Thymus (tissue), 11 donors: ENCODE results near the gene AGPAT2. TPM values are rescaled to one million over a fixed set of nuclear protein-coding genes. Genes with fewer than 3 reads are reported as not detected.

Experiments used
- DNase-seq, 9 donors: peaks; one replicate each; pipeline ENCODE4 v3.0.0-alpha.2; 2013; ENCODE audit warnings: low spot score in 9 of 9, low read depth in 6 of 9, missing footprints in 1 of 9
- H3K27ac ChIP-seq, 2 donors: one replicate each; pipeline ENCODE4 v1.5.1; 2013; ENCODE audit warnings: control low read depth in 1 of 2, low read depth in 1 of 2, low read length in 1 of 2, mild to moderate bottlenecking in 1 of 2, moderate library complexity in 1 of 2
- H3K27me3 ChIP-seq, 2 donors: one replicate each; pipeline ENCODE4 v1.5.1; 2013; ENCODE audit warnings: low read length in 1 of 2; ENCODE audit not compliant: control insufficient read depth in 2 of 2, insufficient read depth in 1 of 2
- H3K36me3 ChIP-seq, 2 donors: one replicate each; pipeline ENCODE4 v1.5.1; 2013; ENCODE audit warnings: low read length in 1 of 2, mild to moderate bottlenecking in 1 of 2, moderate library complexity in 1 of 2; ENCODE audit not compliant: control insufficient read depth in 2 of 2, insufficient read depth in 2 of 2
- H3K4me1 ChIP-seq, 2 donors: one replicate each; pipeline ENCODE4 v1.5.1; 2013; ENCODE audit warnings: low read length in 2 of 2; ENCODE audit not compliant: control insufficient read depth in 2 of 2, insufficient read depth in 2 of 2
- H3K4me3 ChIP-seq, 2 donors: one replicate each; pipeline ENCODE4 v1.5.1; 2013; ENCODE audit warnings: low read length in 2 of 2, control low read depth in 1 of 2, mild to moderate bottlenecking in 1 of 2
- H3K9me3 ChIP-seq, 2 donors: one replicate each; pipeline ENCODE4 v1.5.1; 2013; ENCODE audit warnings: low read length in 1 of 2, mild to moderate bottlenecking in 1 of 2; ENCODE audit not compliant: control insufficient read depth in 2 of 2, insufficient read depth in 1 of 2
- WGBS: extraction: QIAGEN DNeasy Blood & Tissue Kit; methylation state at CpG from one replicate; pipeline ENCODE4 v1.1.7; 2013; 5-methylcytosine and 5-hydroxymethylcytosine counted together
- polyA plus RNA-seq: library from polyadenylated mRNA; stranded (reverse); fragments of 200-250 nt; gene quantifications from one replicate; pipeline ENCODE4 v1.2.3, GENCODE V29; 2013
- total RNA-seq: library from RNA; stranded (reverse); fragments of 120-200 nt; gene quantifications from one replicate; pipeline ENCODE4 v1.2.4, GENCODE V29; 2013
- donor health status: healthy.

AGPAT2 gene
- total and polyA plus RNA-seq, 2 donors: 8.2 to 28.8 TPM

DNA sequence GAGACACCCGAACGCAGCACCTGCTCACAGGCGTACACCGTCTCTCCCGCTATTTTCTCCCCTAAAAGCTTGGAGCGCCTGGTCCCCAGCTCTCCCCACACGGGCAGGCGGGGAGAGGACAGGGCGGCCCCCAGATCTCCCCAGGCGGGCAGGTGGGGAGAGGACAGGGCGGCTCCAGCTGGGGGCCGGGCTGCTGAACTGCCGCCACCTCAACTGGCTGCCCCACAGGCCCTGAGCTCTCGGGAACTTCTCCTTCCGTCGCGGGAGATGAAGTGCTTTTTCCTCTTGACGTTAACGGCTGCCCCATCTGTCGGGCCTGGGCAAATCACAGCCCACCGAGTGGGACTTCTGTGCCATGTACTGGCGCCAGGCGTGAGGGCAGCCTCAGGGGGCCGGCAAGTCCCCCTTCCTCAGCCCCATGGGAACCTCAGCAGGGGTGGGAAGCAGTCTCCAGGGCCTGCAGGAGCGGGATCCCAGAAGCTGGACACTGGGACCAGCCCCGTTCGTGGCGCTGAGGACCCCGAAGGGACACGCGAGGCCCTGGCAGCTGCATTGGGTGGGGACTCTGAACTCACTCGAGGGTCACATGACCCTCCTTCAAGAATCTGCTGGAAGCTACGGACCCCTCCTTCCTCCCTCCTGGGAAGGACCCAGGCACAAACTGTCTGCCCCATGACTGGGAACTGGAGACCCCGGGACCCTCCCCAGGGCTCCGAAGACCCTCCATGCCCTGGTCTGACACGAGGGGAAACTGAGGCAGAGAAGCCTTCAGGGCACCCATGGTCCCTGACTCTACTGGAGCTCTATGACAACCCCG, 30.3 kb downstream of the AGPAT2 start:
- H3K36me3 ChIP-seq: no peaks in the 10 kb centered on the region
- peaks cover 2 to 10% of the 10 kb centered on the region in 2 donors for H3K9me3 ChIP-seq
- H3K27ac ChIP-seq: no peak overlapping the region
- H3K4me1 ChIP-seq: peaks cover 0 to 36% of the 10 kb centered on the region in 2 donors
- DNase-seq: no peak
- WGBS: 21% methylated on average over 37 of the region's 37 CpGs
- H3K27me3 ChIP-seq: peaks cover 61 to 90% of the 10 kb centered on the region in 2 donors
- no peak overlapping the region for H3K4me3 ChIP-seq

DNA sequence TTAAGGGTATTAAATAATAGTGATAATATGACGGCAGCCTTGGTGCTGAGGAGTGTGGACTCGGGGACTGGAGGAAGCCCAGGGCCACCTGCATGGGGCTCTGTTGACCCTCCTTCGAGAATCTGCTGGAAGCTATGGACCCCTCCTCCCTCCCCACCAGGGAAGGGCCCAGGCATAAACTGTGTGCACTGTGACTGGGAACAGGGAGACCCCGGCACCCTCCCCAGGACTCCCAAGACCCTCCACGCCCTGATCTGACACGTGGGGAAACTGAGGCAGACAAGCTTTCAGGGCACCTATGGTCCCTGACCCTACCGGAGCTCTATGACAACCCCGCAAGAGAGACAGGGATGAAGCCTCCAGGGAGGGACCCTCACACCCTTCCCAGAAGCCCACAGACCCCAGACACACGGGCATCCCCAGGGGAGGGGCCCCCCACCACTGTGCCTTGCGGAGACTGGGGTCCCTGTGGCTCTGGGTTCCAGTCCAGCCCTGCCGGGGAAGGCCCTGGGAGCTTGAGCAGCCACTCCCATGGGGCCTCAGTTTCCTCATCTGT, 31.0 kb downstream of the AGPAT2 start:
- Histone ChIP-seq H3K36me3 (no peaks in the 10 kb centered on the region), H3K9me3 (peaks cover 2 to 10% of the 10 kb centered on the region in 2 donors), H3K4me3 (no peak overlapping the region), H3K27ac (no peak overlapping the region), H3K27me3 (peaks cover 58 to 83% of the 10 kb centered on the region in 2 donors), H3K4me1 (peaks cover 0 to 36% of the 10 kb centered on the region in 2 donors)
- DNase-seq: no peak
- 24% methylated on average over 11 of the region's 11 CpGs for WGBS

DNA sequence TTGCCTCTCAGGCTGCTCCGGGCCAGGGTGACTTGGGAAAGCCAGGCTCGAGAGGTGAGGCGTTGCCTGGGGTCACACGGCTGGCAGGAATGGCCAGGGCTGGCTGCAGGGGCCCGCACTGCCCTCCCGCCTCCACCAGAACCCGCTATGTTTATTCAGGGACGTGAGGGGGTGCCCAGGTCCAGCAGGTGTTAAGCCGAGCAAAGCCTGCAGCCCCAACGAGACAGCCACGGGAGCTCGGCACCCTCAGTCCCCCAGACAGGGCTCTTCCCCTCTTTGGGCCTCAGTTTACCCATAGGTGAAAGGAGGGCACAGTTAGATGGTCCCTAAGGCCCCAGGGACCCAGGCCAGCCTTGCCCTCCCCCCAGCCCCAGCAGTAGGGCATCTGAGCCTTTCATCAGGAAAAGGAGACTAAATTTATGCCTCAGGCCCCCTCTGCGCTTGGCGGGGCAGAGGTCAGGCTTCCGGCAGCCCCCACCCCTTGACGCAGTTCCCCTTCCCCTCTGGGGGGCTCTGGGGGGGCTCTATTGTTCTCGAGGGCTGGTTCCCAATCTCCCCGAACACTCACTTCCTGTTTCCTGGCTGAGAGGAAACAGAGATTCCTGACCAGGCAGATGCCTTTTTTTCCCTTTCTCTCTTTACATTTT, 31.6 kb downstream of the AGPAT2 start:
- 32% methylated on average over 18 of the region's 18 CpGs for WGBS
- H3K9me3 ChIP-seq: peaks cover 2 to 10% of the 10 kb centered on the region in 2 donors
- no peaks in the 10 kb centered on the region for H3K36me3 ChIP-seq
- no peak overlapping the region for H3K27ac ChIP-seq
- peaks cover 0 to 36% of the 10 kb centered on the region in 2 donors for H3K4me1 ChIP-seq
- DNase-seq: no peak
- H3K4me3 ChIP-seq: no peak overlapping the region
- H3K27me3 ChIP-seq: peaks cover 54 to 77% of the 10 kb centered on the region in 2 donors

DNA sequence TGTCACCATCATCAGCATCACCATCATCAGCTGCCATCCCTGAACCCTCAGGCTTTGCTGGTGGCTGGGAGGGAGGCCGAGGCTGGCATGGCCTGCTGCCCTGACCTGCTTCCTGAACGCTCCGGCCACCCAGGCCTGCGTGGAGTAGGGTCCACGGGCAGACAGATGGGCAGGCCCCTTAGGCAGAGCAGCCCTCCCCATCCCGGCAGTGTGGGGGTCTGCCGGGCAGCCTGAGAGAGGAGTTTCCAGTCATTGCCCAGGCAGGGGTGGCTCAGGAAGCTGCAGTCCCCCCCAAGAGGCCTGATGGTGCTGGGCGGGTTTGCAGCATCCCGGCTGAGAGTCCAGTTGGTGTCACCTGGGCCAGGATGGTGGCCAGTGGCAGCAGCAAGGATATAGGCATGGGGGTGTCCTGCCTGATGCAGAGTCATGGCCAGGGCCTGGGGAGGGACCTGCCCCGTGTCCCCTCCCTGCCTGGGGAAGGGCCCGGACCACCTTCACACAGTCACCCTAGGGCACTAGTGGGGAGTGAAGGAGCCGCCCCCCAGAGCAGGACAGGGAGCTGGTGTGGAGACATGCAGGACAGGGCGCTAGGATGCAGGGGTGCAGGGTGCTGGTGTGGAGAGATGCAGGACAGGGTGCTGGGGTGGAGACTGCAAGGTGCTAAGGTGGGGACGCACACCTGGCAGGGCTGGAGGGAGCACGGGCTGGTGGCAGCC, 32.3 kb downstream of the AGPAT2 start:
- 87% methylated on average over 15 of the region's 15 CpGs for WGBS
- peaks cover 48 to 74% of the 10 kb centered on the region in 2 donors for H3K27me3 ChIP-seq
- no peaks in the 10 kb centered on the region for H3K36me3 ChIP-seq
- H3K9me3 ChIP-seq: peaks cover 2 to 10% of the 10 kb centered on the region in 2 donors
- H3K27ac ChIP-seq: no peak overlapping the region
- H3K4me1 ChIP-seq: peaks cover 0 to 36% of the 10 kb centered on the region in 2 donors
- DNase-seq: no peak
- H3K4me3 ChIP-seq: no peak overlapping the region

DNA sequence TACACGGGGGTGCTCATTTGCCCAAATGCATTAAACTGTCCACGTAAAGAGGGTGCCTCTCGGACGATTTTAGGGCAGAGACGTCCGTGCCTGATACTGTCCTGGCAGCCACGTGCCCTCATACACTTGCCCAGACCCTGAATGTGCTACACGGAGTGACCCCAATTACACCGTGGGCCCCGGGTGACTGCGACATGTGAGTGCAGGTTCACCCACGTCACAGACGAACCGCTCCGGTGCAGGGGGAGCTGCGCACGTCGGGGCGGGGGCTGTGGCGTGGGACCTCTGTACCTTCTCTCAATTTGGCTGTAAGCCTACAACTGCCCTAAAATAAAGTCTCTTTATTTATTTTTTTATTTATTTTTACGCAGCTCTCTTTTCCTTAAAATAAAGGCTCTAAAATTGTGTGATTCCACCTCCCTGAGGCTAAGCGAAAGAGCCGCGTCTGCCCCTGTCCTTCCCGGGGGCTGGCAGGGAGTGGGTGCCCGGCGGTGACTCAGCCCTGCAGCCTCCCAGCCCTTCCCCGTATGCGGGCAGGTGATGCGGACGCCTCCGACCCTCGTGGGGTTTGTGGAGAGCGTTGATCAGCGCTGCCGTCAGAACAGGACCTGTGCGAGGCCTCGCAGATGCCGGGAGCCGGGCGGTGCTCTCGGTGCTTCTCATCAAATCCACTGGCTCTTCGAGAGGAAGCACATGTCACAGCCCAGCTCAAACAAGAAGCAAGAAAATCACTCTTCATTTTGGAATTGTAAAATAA, 33.8 kb downstream of the AGPAT2 start:
- Histone ChIP-seq H3K9me3 (peaks cover 2 to 5% of the 10 kb centered on the region in 2 donors), H3K27me3 (peaks cover 33 to 67% of the 10 kb centered on the region in 2 donors), H3K27ac (no peak overlapping the region), H3K4me1 (peaks cover 0 to 28% of the 10 kb centered on the region in 2 donors), H3K36me3 (no peaks in the 10 kb centered on the region), H3K4me3 (no peak overlapping the region)
- 54% methylated on average over 43 of the region's 43 CpGs for WGBS
- no peak for DNase-seq

DNA sequence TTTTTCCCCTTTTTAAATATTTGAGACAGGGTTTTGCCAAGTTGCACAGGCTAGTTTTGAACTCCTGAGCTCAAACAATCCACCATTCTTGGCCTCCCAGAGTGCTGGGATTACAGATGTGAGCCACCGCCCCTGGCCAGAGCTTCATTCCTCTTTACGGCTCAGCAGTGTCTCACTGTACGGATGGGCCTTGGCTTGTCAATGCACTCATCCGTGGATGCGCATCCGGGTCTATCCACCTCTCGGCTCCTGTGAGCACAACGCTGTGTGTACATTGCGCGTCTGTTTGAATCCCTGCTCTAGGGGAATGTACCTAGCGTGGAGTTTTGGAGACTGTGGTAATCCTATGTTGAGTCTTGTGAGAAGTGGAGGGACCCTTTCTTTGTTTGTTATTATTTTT, 35.4 kb downstream of the AGPAT2 start:
- WGBS: 95% methylated on average over 11 of the region's 11 CpGs
- Histone ChIP-seq H3K4me3 (no peak overlapping the region), H3K27ac (no peak overlapping the region), H3K36me3 (no peaks in the 10 kb centered on the region), H3K9me3 (peaks cover 0 to 5% of the 10 kb centered on the region in 2 donors), H3K4me1 (peaks cover 0 to 14% of the 10 kb centered on the region in 2 donors), H3K27me3 (peaks cover 20 to 67% of the 10 kb centered on the region in 2 donors)
- no peak for DNase-seq

DNA sequence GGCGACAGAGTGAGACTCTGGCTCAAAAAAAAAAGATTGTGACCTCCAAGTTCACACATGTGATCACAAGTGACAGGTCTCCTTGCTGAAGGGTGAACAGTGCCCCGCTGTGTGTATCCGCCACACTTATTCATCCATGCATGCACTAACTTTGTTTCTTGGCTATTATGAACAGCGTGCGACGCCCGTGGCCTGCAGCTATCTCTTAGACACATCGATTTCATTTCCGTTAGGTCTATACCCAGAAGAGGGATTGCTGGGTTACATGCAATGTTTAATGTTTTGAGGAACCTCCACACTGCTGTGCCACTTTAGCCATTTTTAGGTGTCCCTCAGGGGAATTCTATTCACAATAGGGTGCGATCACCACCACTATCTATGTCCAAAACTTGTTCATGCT, 36.6 kb downstream of the AGPAT2 start:
- Histone ChIP-seq H3K4me1 (peaks cover 0 to 13% of the 10 kb centered on the region in 2 donors), H3K27ac (no peak overlapping the region), H3K4me3 (no peak overlapping the region), H3K36me3 (no peaks in the 10 kb centered on the region), H3K9me3 (peaks cover 0 to 5% of the 10 kb centered on the region in 2 donors), H3K27me3 (peaks cover 20 to 67% of the 10 kb centered on the region in 2 donors)
- no peak for DNase-seq
- 88% methylated on average over 10 of the region's 10 CpGs for WGBS

DNA sequence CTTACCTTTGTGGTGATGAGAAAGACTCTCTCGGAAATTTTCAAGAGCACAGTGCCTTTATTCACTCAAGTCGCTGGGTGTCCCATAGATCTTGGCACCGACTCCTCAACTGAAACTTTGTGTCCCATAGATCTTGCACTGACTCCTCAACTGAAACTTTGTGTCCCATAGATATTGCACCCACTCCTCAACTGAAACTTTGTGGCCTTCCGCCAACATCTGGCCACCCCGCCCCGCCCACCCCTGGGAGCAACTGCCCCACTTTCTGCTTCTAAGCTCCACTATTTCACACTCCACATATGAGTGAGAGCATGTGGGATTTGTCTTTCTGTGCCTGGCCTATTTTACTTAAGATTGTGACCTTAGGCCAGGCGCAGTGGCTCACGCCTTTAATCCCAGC, 37.2 kb downstream of the AGPAT2 start:
- 99% methylated on average over 8 of the region's 8 CpGs for WGBS
- H3K4me1 ChIP-seq: peaks cover 0 to 17% of the 10 kb centered on the region in 2 donors

More for the DNA sequence above, 37.2 kb downstream of the AGPAT2 start:
- H3K27me3 ChIP-seq: peaks cover 27 to 67% of the 10 kb centered on the region in 2 donors
- DNase-seq: no peak
- no peak overlapping the region for H3K4me3 ChIP-seq
- H3K27ac ChIP-seq: no peak overlapping the region
- H3K9me3 ChIP-seq: peaks cover 0 to 5% of the 10 kb centered on the region in 2 donors
- H3K36me3 ChIP-seq: no peaks in the 10 kb centered on the region
